ENCODE measurements around the gene DCLRE1B. TPM values are rescaled to one million over a fixed set of nuclear protein-coding genes. Genes with fewer than 3 reads are reported as not detected.
A peak's percentile ranks its signal among the peaks of the same experiment; 100 is the strongest.

DCLRE1B gene
- total RNA-seq, 2 experiments from 2014 or later, result 19.6 to 19.7 TPM

- no peak for DNase-seq
- Mint-ChIP-seq H3K9me3 (ENCODE audit: insufficient read depth) (no peaks in the 10 kb centered on the region), H3K27me3 (ENCODE audit: low read depth) (peaks cover 5% of the 10 kb centered on the region), H3K4me3 (peak overlapping the region; percentile 95), H3K4me1 (ENCODE audit: low read depth) (peaks cover 38% of the 10 kb centered on the region), H3K27ac (peak overlapping the region; percentile 99), H3K36me3 (ENCODE audit: low read depth) (peaks cover 7% of the 10 kb centered on the region)
- no peak for ATAC-seq
- POLR2A ChIA-PET, result interaction anchor here (0.9 to 5.5 kb wide), 13 partner anchors 8 to 165 kb away, joined by 3 to 110 read pairs (median 7); partner anchors contain the start of genes AP4B1 and DCLRE1B
- CTCF ChIA-PET, result interaction anchor here (0.8 to 7.4 kb wide), 18 partner anchors 9 to 354 kb away, joined by 3 to 121 read pairs (median 6); partner anchors contain the start of genes AP4B1 and DCLRE1B
Observed at GRCh38 chr1:113928187-113928930, 23.2 kb downstream of the DCLRE1B start.

DNA sequence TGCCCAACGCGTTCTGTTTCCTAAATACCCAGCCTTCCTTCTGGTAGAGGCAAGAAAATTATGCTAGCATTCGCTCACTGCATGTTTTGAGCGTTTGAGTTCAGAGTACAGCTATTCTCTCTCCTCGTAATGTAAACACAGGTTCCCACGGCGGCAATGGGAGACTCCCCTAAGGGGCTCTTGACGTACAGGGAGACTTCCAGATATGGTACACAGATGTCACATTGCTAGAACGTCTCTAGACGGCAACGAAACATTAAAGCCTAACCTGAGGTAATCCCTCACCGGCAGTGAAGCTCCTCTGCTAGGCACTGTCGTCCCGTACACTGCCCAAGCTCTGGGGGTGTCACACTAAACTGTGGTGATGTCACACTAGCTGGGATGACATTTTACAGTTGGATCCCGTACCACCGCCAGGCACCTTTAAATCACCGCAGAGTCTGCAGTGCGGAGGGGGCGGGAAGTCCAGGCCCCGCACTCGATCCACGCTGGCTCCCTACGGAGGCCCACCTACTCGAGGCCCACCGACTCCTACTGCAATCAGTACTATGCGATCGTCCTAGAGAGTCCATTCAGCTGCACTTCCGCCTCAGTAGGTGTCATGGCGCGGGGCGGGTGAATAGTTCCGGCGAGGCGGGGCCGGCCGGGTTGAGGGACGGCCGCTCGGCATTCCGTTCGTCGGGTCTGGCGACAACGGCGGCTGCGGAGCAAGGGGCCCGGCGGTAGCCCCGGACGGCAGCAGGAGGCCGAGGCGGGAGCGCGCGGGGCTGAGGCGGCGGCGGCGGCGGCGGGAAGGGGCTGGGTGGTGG lies 24.0 kb downstream of the DCLRE1B start, which contains the start of gene HIPK1:
HIPK1 (plus strand) TSS at position 384 of the 809 bp plus-strand sequence.
- no peaks in the 10 kb centered on the region for H3K9me3 Mint-ChIP-seq (ENCODE audit: insufficient read depth)

DNA sequence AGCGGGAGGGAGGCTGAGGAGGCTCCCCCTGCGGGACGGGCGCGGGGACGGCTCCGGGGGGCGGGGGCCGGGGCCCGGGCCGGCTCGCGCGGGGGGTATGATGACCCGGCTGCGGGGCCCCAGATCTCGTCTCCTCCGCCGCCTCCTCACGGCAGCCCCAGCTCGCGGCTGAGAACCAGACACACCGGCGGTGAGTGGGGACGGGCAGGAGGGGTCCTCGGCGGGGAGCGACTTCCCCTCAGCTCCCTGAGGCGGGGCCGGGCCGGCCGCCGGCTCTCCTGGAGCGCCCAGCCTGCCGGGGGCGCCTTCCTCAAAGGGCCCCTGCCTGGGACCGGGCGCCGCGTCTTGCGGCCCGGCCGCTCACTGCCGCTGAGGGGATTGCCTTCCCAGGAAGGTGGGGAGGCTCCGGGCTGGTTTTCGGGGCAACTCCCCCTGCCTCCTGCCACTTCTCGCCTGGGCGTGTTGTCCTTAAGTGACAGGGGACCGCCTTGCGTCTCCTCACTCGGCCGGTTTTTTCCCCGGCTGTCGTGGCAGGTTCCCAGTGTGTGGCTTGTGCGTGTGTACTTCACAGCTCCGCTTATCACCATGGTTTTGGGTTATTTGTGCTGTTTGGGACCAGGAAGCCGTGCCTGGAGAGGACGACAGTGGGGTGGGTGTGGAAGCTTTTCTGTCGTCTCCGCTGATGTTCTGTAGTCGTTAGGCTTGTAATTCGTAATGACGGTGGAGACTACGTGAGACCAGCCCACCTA lies 24.8 kb downstream of the DCLRE1B start:
- DNase-seq (peak; percentile 67), ATAC-seq (peak; percentile 37)
- Mint-ChIP-seq H3K27ac (peak overlapping the region; percentile 94), H3K27me3 (ENCODE audit: low read depth) (no peaks in the 10 kb centered on the region), H3K9me3 (ENCODE audit: insufficient read depth) (no peaks in the 10 kb centered on the region), H3K4me3 (peak overlapping the region; percentile 95), H3K4me1 (ENCODE audit: low read depth) (peaks cover 49% of the 10 kb centered on the region), H3K36me3 (ENCODE audit: low read depth) (peaks cover 18% of the 10 kb centered on the region)
- ChIA-PET POLR2A (interaction anchor here (0.6 to 5.5 kb wide), 27 partner anchors 10 to 1311 kb away, joined by 3 to 110 read pairs (median 6); partner anchors contain the start of genes AP4B1, CSDE1, DCLRE1B and PHTF1), CTCF (interaction anchor here (1.2 to 7.4 kb wide), 19 partner anchors 10 to 118 kb away, joined by 3 to 121 read pairs (median 6); partner anchors contain the start of genes AP4B1, DCLRE1B and RSBN1)

More for the DNA sequence above, 24.0 kb downstream of the DCLRE1B start, which contains the start of gene HIPK1:
- DNase-seq (peak; percentile 95), ATAC-seq (peak; percentile 62)
- Mint-ChIP-seq H3K27ac (peak within 1 kb of the TSS; percentile 99), H3K27me3 (ENCODE audit: low read depth) (peaks cover under 1% of the 10 kb centered on the region), H3K4me3 (peak within 1 kb of the TSS; percentile 95), H3K36me3 (ENCODE audit: low read depth) (peaks cover 14% of the 10 kb centered on the region), H3K4me1 (ENCODE audit: low read depth) (peaks cover 45% of the 10 kb centered on the region)
- ChIA-PET CTCF (interaction anchor here (0.6 to 7.4 kb wide), 21 partner anchors 9 to 353 kb away, joined by 3 to 121 read pairs (median 5); partner anchors contain the start of genes AP4B1, DCLRE1B and RSBN1), POLR2A (interaction anchor here (0.6 to 5.5 kb wide), 22 partner anchors 9 to 1310 kb away, joined by 3 to 110 read pairs (median 6); partner anchors contain the start of genes AP4B1, DCLRE1B, RSBN1 and ST7L)

GRCh38 chr1:113930499-113931161 lies 25.5 kb downstream of the DCLRE1B start:
- DNase-seq (peak; percentile 81), ATAC-seq (peak; percentile 50)
- ChIA-PET CTCF (interaction anchor here (0.7 to 7.4 kb wide), 15 partner anchors 10 to 171 kb away, joined by 3 to 121 read pairs (median 5); partner anchors contain the start of genes AP4B1, DCLRE1B and RSBN1), POLR2A (interaction anchor here (0.6 to 5.5 kb wide), 21 partner anchors 10 to 827 kb away, joined by 3 to 110 read pairs (median 8); partner anchors contain the start of genes AP4B1, CSDE1, DCLRE1B and PHTF1)
- no peaks in the 10 kb centered on the region for H3K27me3 Mint-ChIP-seq (ENCODE audit: low read depth)
- H3K36me3 Mint-ChIP-seq (ENCODE audit: low read depth), result peaks cover 25% of the 10 kb centered on the region
- H3K27ac Mint-ChIP-seq, result peak overlapping the region; percentile 94
- peaks cover 56% of the 10 kb centered on the region for H3K4me1 Mint-ChIP-seq (ENCODE audit: low read depth)
- H3K9me3 Mint-ChIP-seq (ENCODE audit: insufficient read depth), result no peaks in the 10 kb centered on the region
- H3K4me3 Mint-ChIP-seq, result peak overlapping the region; percentile 91

DNA sequence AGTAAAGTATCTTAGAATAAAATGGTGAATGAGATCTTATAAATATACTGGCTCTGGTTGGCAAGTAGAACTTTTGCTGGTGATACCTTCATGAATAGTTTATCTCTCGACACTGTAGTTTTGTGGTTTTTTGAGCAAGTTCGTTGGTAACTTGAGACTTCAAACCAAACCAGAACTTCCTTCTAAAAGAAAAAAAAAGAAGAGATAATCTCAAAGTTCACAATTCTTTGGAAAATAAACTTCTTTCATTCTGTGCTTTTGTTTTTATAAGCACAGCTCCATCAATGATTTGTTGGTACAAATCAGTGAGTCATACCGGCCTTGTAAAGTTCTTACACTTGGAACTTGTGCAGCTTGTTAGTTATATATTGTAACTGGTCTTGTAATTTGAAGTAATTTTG lies 26.3 kb downstream of the DCLRE1B start:
- CTCF ChIA-PET, result interaction anchor here (0.7 to 7.4 kb wide), 14 partner anchors 9 to 172 kb away, joined by 3 to 121 read pairs (median 4); partner anchors contain the start of genes AP4B1 and DCLRE1B
- Mint-ChIP-seq H3K4me3 (peak overlapping the region; percentile 91), H3K4me1 (ENCODE audit: low read depth) (peaks cover 64% of the 10 kb centered on the region), H3K36me3 (ENCODE audit: low read depth) (peaks cover 28% of the 10 kb centered on the region), H3K27me3 (ENCODE audit: low read depth) (no peaks in the 10 kb centered on the region), H3K27ac (peak overlapping the region; percentile 94), H3K9me3 (ENCODE audit: insufficient read depth) (no peaks in the 10 kb centered on the region)
- DNase-seq, result no peak
- POLR2A ChIA-PET, result interaction anchor here (0.8 to 5.5 kb wide), 10 partner anchors 9 to 172 kb away, joined by 3 to 110 read pairs (median 10); partner anchors contain the start of genes AP4B1, DCLRE1B, PHTF1 and RSBN1
- no peak for ATAC-seq

DNA sequence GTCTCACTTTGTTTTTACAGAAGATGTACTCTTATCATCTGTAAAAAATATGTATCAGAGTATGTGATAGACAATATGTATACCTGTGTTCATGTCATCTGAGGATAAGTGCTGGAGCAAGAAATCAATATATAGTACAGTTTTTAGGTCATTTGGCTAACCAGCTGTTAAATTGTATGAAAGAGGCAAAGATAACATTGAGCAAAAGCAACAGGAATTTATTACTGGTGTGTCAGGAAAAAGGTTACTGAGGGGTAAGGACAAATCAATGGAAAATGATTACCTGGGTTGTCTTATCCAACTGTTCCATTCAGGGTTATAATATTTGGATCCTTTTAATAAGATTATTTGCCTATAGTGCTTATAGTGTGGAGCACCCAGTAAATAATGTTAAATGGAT lies 28.9 kb downstream of the DCLRE1B start:
- no peaks in the 10 kb centered on the region for H3K9me3 Mint-ChIP-seq (ENCODE audit: insufficient read depth)
- H3K27me3 Mint-ChIP-seq (ENCODE audit: low read depth), result no peaks in the 10 kb centered on the region
- H3K27ac Mint-ChIP-seq, result peak overlapping the region; percentile 94
- peaks cover 38% of the 10 kb centered on the region for H3K36me3 Mint-ChIP-seq (ENCODE audit: low read depth)
- DNase-seq, result no peak
- CTCF ChIA-PET, result interaction anchor here (0.6 to 7.4 kb wide), 4 partner anchors 16 to 118 kb away, joined by 3 to 121 read pairs (median 4); no protein-coding TSS in a partner anchor
- H3K4me1 Mint-ChIP-seq (ENCODE audit: low read depth), result peaks cover 77% of the 10 kb centered on the region
- POLR2A ChIA-PET, result interaction anchor here (0.7 to 1.3 kb wide), 3 partner anchors 12 to 122 kb away, joined by 3 to 6 read pairs (median 3); partner anchors contain the start of gene RSBN1
- no peak for ATAC-seq
- peak overlapping the region; percentile 91 for H3K4me3 Mint-ChIP-seq

DNA sequence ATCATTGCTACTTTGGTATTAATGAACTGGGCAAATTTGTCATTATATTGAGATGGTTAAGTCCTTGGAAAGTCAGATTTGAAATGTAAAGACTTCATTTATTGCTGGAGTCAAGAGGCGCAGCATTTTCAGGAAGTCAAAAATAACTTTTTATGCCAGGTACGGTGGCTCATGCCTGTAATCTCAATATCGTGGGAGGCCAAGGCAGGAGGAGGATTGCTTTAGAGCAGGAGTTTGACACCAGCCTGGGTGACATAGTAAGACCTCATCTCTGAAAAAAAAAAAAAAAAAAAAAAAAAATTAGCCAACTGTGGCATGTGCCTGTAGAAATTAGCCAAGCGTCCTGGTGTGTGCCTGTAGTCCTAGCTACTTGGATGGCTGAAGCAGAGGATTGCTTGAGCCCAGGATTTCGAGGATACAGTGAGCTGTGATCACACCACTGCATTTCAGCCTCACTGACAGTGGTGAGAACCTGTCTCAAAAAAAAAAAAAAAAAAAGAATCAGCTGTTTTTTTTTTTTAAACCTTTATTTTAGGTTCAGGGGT lies 29.5 kb downstream of the DCLRE1B start:
- Mint-ChIP-seq H3K36me3 (ENCODE audit: low read depth) (peaks cover 43% of the 10 kb centered on the region), H3K4me1 (ENCODE audit: low read depth) (peaks cover 82% of the 10 kb centered on the region), H3K9me3 (ENCODE audit: insufficient read depth) (no peaks in the 10 kb centered on the region), H3K4me3 (no peak overlapping the region), H3K27ac (no peak overlapping the region), H3K27me3 (ENCODE audit: low read depth) (no peaks in the 10 kb centered on the region)
- no peak for DNase-seq
- ChIA-PET POLR2A (interaction anchor here (0.5 kb wide), 1 partner anchor 72 kb away, joined by 3 read pairs; no protein-coding TSS in a partner anchor), CTCF (interaction anchor here (0.8 to 7.4 kb wide), 3 partner anchors 15 to 43 kb away, joined by 3 to 121 read pairs (median 6); no protein-coding TSS in a partner anchor)
- ATAC-seq, result no peak

DNA sequence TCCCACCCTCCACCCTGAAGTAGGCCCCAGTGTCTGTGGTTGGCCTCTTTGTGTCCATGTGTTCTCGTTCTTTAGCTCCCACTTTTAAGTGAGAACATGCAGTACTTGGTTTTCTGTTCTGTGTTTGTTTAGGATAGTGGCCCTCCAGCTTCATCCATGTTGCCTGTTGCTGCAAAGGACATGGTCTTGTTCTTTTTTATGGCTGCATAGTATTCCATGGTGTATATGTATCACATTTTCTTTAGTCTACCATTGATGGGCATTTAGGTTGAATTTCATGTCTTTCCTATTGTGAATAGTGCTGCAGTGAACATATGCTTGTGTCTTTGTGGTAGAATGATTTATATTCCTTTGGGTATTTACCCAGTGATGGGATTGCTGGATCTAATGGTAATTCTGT lies 30.1 kb downstream of the DCLRE1B start:
- POLR2A ChIA-PET, result no interaction called here
- no peak for ATAC-seq
- no peak for DNase-seq
- Mint-ChIP-seq H3K4me3 (no peak overlapping the region), H3K27ac (no peak overlapping the region), H3K27me3 (ENCODE audit: low read depth) (no peaks in the 10 kb centered on the region), H3K9me3 (ENCODE audit: insufficient read depth) (no peaks in the 10 kb centered on the region), H3K4me1 (ENCODE audit: low read depth) (peaks cover 88% of the 10 kb centered on the region), H3K36me3 (ENCODE audit: low read depth) (peaks cover 44% of the 10 kb centered on the region)
- CTCF ChIA-PET, result interaction anchor here (2.8 to 7.4 kb wide), 2 partner anchors 12 to 15 kb away, joined by 20 to 121 read pairs; no protein-coding TSS in a partner anchor

DNA sequence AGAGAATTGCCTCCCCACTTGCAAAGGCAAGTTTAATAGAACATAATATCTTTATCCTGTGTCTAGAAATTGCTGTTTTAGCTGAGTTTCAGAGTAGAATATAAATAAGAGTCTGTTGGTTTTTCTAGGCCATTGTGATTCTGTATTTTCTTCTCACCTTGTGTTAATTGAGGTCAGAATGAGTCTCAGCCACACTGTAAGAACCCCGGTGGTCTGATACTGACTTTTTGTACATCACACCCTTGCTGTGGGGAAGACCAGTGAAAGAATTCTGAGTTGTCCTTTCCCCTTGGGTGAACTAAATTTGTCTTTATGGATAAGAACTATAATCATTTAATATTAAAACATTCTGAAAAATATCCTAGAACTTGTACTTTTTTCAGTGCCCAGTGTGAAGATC lies 30.8 kb downstream of the DCLRE1B start:
- H3K27me3 Mint-ChIP-seq (ENCODE audit: low read depth), result no peaks in the 10 kb centered on the region
- ChIA-PET POLR2A (no interaction called here), CTCF (interaction anchor here (2.8 kb wide), 1 partner anchor 12 kb away, joined by 20 read pairs; no protein-coding TSS in a partner anchor)
- H3K27ac Mint-ChIP-seq, result peak overlapping the region; percentile 15
- H3K36me3 Mint-ChIP-seq (ENCODE audit: low read depth), result peaks cover 51% of the 10 kb centered on the region
- H3K4me3 Mint-ChIP-seq, result no peak overlapping the region
- H3K4me1 Mint-ChIP-seq (ENCODE audit: low read depth), result peaks cover 92% of the 10 kb centered on the region
- ATAC-seq (no peak), DNase-seq (no peak)
- no peaks in the 10 kb centered on the region for H3K9me3 Mint-ChIP-seq (ENCODE audit: insufficient read depth)

DNA sequence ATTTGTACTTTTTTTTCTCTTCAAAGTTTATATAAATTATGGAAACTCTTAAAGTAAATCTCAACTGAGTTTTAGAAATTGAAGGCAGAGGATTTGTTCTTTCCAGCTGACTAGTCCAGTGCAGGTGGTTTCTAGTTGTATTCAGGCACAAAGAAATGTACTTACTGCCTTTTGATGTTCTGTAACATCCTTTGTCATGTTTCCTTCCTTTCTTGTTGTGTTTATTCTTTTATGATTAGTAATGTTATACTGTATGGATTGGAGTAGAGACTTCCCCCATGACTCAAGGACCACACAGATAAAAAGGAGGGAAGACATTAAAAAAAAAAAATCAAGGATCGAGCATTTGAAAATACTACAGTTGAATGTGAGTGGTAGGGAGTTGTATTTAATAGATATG lies 32.0 kb downstream of the DCLRE1B start:
- DNase-seq, result no peak
- no peak overlapping the region for H3K4me3 Mint-ChIP-seq
- ChIA-PET POLR2A (no interaction called here), CTCF (interaction anchor here (2.8 kb wide), 1 partner anchor 10 kb away, joined by 20 read pairs; no protein-coding TSS in a partner anchor)
- H3K27me3 Mint-ChIP-seq (ENCODE audit: low read depth), result no peaks in the 10 kb centered on the region
- no peaks in the 10 kb centered on the region for H3K9me3 Mint-ChIP-seq (ENCODE audit: insufficient read depth)
- ATAC-seq, result no peak
- H3K4me1 Mint-ChIP-seq (ENCODE audit: low read depth), result peaks cover 88% of the 10 kb centered on the region
- H3K27ac Mint-ChIP-seq, result peak overlapping the region; percentile 40
- peaks cover 59% of the 10 kb centered on the region for H3K36me3 Mint-ChIP-seq (ENCODE audit: low read depth)

All from activated CD8-positive, alpha-beta T cell treated with anti-CD3 and anti-CD28 coated beads, Interleukin-2, amount 10 ng/mL, durations not matched to agents 7 days and 5 days (primary cell).